Activated CD4-positive, alpha-beta T cell treated with anti-CD3 and anti-CD28 coated beads for 4 hours (primary cell): ENCODE measurements around the gene NTN4.
"Not testable (repeated sequence)": the region's sequence is repeated elsewhere in the genome, so short reads cannot be mapped to it uniquely, and the experiment has no call there.

Experiments used
- DNase-seq, 2 donors: peaks; one replicate each; pipeline ENCODE4 v3.0.0-alpha.2; 2020

Gene NTN4

DNA sequence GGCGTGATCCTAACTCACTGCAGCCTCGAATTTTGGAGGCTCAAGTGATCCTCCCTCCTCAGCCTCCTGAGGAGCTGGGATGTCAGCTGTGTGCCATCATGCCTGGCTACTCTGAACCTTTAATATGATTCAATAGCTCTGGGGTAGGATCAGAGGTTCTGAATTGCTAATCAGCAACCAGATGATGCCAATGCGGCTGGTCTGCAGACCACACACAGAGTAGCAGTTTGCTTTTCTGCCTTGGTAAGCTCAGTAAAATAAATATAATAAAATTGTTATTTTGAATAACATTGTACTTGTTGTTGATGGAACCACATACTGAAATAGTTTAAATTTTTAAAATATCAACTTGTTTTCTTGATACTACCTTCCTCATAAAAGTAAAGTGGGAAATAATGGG, 86.6 kb downstream of the NTN4 start:
- no peak for DNase-seq

DNA sequence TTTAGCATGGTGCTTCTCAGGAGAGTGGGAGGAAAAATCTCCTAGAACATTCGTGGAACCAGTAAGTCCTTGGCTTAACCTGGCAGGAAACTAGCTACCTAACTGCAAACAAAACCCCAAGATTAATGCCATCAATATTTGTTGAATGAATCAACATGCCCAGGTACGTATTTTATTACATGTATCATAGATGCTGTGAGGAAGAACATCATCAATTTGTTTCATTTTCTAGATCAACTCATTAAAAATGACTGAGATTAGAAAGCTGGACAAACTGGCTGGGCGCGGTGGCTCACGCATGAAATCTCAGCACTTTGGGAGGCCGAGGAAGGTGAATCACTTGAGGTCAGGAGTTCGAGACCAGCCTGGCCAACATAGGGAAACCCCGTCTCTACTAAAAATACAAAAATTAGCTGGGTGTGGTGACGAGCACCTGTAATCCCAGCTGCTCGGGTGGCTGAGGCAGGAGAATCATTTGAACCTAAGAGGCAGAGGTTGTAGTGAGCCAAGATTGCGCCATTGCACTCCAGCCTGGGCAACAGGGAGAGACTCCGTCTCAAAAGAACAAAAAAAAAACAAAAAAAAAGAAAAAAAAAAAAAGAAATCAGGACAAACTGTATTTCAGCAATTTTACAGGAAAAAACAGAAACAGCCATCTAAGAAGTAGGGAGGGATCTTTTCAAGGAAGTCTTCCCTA, 88.7 kb downstream of the NTN4 start:
- DNase-seq: no peak

DNA sequence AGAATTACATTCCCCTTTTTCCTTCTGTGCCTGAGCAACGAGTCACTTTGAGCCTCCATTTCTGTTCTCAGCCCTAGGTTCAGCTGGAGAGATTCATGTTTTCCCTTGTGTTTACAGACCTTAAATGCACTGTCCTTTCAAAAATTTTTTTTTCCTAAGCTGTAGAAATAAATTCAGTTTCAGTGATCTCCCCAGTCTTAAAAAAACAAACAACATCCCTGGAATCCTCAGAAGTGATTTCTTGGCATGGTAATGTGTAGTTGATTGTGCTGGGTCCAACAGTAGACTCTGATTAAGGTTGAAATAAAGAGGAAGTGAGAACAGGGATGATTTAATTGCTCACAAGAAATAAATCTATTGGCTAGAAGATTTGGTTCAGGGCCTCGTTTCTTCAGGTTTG, 89.3 kb downstream of the NTN4 start:
- no peak for DNase-seq

DNA sequence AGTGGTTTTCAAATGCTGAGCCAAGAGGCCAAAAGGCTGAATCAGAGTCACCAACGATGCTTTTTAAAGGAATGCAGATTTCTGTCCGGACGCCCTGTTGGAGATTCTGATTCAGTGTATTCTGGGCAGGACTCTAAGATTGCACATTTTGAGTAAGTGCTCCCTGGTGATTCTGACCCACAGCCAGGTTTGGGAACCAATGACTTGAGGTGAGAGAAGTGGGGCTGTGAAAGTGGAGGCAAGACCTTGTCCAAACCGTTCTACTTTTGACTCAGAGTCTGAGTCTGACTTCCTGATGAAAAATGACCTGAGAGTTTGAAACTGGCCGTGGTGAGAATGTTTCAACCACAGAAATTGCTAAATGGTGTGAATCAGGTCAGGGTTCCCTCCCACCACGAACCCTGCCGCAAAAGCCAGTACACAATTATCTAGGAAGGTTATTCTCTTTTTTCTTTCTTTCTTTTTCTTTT, 90.2 kb downstream of the NTN4 start:
- DNase-seq: no peak

DNA sequence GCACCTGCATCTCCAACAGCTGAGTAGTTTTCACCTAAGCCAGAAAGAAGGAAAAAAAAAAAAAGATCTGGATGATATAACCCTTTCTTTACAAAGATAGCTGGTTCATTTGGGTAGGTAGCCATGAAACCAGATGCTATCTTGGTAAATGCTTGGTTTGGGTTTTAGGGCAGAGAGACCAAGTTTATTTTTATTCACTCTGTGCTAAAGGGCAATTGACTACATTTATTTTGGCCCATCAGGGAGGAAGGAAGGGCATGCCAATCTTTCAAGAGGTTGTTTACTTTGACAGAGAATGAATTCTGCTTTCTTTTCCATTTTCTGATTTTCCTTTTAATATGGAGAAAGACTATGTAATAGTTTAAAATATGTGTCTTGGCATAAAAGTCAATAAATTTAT, 91.0 kb downstream of the NTN4 start:
- no peak for DNase-seq

DNA sequence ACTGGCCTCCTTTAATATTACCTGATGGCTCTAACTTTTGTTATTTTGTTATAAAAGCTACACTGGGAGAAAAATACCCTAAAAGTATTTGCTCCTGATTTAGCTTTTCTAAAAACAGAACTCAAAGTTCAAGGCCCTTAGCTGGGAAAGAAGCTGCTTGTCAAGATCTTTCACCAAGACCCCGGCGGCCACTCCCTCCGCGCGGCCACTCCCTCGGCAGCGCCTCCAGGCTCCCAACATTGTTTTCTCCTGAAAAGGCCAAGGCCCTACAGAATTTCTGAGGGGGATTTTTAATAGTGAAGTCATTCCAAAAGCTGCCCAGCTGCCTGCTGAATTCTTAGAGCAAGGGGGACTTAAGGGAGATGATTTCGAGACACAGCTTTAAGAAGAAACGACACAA, 96.4 kb downstream of the NTN4 start:
- no peak for DNase-seq

DNA sequence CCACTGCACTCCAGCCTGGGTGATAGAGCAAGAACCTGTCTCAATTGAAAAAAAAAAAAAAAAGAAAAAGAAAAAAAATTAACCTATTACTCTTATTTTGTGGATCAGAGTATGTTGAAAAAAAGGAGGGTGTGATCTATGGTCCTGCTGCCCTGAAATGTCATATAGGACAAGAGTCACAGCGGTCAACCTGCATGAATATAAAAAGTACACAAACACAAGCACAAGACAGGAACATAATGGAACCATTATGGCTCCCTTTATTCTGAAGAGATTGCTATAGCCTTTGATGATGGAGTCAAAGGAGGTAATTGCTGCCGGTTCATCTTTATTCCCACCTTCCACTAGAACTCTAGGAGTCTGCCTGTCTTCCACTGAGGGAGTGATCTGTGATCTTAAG, 96.9 kb downstream of the NTN4 start:
- DNase-seq: no peak

DNA sequence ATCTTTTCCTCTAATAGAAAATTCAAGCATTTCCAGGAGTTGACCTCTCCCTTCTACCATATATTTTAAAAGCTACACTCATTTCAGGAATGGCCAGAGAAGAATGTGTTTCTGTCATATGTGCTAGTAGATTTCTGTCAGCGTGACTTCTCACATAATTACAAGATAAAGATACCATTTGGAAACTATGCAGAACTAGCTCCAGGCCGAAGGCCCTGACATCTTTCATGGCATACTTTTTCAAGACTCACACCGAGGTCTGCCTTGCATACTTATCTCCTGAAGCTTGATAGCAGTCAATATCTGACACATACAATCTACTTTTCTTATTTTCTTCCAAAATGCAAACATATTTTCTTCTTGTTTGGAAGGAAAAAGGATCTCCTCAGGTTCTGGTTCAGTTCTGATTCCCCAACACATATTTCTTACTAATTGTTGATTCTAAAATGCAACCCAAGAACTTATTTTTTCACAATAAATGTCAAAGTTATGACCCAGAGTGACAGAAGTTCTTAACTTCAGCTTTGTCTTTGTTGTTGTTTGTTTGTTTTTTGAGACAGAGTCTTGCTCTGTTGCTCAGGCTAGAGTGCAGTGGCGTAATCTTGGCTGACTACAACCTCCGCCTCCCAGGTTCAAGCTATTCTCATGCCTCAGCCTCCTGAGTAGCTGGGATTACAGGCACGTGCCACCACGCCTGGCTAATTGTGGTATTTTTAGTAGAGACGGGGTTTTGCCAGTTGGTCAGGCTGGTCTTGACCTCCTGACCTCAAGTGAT, 99.5 kb downstream of the NTN4 start:
- DNase-seq: no peak

DNA sequence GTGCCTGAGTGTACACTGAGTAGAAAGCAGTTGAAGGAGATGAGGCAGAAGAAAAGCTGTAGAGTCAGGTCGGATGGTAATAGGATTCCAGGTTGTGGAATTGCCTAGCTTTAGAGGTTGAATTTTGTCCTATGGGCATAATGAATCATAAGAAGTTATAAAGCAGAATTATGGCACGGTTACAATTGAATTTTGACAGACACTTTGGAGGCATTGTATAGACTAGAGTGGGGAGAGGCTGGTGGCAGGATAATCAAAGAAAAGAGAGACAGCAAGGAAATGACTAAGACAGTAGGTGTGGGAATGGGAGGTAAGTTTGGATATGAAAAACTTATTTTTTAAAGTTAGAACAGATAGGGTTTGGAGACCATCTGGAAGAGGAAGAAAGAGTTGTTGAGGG, 102.6 kb downstream of the NTN4 start:
- no peak for DNase-seq

DNA sequence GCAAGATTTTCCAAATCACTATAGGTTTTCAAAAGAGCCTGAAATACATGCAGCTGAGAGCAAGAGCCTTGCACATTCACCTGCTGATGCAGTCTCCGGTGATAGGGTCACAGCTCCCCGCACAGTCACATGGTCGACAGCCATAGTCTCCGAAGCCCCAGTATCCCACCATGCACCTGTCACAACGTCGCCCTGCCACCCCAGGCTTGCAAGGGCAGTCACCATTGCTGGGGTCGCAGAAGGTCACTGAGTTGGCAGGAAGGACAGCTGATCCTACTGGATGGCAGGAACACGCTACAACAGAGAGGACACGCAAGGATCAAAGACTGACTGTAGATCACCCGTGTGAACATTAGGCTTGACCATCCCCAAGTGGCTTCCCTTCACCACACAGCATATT, 107.1 kb downstream of the NTN4 start:
- no peak for DNase-seq

DNA sequence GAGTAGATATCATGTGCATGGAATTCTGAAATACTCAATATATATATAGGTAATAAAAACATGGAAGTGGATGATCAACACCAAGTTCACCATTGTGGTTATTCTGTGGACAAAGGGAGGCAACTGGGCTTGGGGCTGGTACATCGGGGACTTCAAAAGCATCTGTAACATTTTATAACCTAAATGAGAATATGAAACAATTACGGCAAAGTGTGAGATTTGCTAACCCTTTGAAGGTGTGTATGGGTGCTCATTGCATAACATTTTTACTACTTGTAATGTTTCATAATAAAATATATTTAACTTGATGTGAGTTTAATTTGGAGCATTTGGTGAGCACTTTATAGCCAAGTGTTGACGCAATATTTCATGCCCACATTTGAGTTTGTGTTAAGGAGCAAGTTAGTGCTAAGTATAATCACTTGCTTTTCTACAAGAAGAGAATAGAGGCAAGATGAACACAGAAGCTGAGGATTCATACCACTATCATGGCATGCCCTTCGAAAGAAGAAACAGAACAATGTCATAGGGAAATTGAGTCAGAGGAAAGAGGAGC, 109.3 kb downstream of the NTN4 start:
- DNase-seq: no peak

DNA sequence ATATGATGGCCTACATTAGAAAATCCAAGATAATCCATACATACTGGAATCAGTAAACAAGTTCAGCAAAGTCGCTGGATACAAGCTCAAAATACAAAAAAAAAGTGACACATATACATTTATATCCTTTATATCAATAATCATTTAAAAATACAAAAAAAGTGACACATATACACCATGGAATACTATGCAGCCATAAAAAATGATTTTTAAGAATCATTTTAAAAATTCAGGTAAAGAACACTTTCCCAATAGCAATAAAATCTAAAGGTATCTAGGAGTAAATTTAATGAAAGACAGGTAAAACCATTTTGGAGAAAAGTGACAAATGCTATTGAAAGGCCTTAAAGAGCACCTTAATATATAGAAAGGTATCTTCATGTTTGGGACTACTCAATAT, 111.9 kb downstream of the NTN4 start:
- DNase-seq: no peak

DNA sequence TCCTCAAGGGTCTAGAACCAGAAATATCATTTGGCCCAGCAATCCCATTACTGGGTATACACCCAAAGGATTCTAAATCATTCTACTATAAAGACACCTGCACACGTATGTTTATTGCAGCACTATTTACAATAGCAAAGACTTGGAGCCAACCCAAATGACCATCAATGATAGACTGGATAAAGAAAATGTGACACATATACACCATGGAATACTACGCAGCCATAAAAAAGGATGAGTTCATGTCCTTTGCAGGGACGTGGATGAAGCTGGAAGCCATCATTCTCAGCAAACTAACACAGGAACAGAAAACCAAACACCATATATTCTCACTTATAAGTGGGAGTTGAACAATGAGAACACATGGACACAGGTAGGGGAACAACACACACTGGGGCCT, 112.8 kb downstream of the NTN4 start:
- DNase-seq: not testable (repeated sequence)

DNA sequence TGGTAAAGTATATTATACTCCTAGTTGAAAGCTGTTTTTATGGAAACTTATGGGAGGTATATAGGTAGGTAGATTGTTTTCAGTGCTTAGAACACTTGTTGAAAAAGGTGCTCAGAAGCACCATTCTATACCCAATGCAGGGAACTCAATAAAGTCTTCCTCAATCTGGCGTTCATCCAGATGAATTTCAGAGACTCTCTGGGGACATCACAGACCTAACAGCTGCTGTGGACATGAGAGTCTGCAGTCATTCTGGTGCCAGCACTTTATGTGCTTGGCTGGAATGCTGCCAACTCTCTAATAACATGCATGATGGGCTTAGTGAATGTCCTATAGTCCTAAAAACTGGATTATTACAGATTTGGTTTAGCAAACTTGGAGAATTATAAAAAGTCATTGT, 115.9 kb downstream of the NTN4 start:
- no peak for DNase-seq

DNA sequence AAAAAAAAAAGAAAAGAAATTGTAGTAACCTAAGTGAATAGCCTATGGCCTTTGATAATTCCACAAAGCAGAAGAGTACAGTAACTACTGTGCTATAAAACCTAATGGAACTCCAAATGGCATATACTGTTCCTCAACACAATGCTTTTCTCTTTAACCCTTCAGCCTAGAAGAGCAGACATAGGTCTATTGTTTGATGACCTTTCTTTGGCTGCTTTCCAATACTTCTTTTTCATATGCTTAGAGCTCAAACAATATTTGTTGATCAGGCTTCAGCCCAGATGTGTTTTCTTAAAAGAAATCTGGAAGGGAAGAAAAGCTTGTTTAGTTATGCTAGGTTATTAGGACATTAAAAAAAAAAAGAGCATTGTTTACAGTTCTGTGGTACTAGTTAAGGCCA, 116.4 kb downstream of the NTN4 start:
- no peak for DNase-seq

DNA sequence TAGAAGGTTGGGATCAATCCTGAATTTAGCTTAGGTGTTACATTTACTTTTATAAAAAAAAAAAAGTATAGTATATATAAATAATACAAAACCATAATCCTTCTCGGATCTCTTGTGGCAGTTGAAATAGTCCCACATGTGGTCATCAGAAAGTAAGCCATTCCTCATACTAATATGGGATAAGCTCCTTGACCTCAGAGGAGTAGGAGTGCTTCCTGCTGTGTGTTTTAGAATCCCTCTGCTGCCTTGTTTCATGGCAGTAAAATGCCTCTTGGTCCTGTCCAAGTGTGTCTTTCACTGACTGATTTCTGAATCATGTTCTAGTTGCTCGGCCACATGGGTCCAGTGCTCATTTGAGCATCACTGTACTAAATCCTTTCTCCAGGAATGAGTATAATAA, 117.0 kb downstream of the NTN4 start:
- no peak for DNase-seq

DNA sequence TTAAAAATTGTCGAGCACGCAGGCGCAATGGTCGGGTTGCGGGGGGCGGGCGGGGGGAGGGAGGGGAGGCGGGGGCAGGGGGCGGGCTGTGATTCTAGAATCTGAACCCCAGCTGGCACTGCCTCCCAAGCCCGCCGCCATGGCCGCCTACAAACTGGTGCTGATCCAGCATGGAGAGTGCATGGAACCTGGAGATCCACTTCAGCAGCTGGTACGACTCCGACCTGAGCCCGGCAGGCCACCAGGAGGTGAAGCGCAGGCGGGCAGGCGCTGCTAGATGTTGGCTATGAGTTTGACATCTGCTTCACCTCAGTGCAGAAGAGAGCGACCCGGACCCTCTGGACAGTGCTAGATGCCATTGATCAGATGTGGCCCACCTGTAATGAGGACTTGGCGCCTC, 118.4 kb downstream of the NTN4 start:
- DNase-seq: no peak

DNA sequence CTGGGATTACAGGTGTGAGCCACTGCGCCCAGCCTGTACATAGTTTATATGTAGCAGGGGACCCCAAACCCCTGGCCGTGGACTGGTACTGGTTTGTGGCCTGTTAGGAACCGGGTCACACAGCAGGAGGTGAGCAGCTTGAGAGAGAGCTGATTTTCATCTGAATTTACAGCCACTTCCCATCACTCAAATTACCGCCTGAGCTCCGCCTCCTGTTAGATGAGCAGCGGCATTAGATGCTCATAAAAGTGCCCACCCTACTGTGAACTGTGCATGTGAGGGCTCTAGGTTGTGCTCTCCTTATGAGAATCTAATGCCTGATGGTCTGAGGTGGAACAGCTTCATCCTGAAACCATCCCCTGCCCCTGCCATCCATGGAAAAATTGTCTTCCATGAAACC, 119.3 kb downstream of the NTN4 start:
- no peak for DNase-seq

DNA sequence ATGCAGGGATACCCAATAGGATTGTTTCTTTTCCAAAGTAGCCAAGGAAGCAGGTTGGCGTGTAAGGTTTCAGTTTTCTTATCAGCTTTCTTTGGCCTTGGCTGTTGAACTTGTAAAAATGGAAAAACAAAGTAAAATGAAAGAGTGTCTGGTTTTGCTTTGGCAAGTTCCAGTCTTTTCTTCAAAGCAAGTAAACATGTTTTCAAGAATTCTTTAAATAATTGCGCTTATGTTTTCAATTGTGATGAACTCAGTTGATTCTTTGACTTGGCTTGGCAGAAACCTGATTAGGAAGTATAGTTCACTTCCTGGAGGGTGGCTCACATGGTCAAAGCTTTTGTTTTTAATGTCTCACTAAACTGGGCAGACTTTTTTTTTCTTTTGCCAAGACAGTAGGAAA, 127.0 kb downstream of the NTN4 start:
- no peak for DNase-seq

DNA sequence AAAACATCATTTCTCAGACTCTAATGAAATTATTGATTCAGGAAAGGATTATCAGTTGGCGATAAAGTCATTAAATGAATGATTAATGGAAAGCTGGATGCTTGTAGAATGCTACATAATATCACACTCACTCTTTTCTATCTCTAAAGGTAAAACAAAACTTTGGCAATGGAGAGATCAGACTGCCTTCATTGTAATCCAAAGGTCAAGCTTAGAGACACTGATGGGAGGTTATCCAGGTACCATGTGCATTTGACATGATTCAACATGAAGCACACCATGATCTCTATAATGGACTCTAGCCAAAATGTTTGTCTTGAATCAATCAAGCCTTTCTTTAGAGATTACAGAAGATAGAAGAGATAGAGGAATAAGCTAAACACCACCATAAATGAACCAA, 129.2 kb downstream of the NTN4 start:
- no peak for DNase-seq

DNA sequence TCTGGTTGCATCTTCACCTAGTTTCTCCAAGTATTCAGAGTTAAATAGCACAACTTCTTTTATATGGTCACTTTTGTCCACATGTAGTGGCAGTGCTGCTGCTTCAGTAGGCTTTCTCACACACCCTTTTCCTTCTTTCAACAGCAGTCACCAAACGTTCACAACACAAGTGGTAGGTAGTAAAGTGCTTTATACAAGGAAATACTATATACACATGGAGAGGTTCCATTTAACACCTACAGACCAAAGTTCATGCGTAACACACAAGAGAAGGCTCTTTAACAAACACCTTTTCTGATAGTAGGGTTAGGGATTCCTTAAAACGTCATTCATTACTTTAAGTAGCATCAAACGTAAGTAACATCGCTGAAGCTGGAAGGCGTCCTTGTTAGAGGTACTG, 132.2 kb downstream of the NTN4 start:
- no peak for DNase-seq

DNA sequence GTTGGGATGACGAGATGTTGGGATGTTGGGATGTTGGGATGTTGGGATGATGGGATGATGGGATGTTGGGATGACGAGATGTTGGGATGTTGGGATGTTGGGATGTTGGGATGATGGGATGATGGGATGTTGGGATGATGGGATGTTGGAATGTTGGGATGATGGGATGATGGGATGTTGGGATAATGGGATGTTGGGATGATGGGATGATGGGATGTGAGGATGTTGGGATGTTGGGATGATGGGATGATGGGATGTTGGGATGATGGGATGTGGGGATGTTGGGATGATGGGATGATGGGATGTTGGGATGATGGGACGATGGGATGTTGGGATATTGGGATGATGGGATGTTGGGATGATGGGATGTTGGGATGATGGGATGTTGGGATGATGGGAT, 135.9 kb downstream of the NTN4 start:
- not testable (repeated sequence) for DNase-seq

DNA sequence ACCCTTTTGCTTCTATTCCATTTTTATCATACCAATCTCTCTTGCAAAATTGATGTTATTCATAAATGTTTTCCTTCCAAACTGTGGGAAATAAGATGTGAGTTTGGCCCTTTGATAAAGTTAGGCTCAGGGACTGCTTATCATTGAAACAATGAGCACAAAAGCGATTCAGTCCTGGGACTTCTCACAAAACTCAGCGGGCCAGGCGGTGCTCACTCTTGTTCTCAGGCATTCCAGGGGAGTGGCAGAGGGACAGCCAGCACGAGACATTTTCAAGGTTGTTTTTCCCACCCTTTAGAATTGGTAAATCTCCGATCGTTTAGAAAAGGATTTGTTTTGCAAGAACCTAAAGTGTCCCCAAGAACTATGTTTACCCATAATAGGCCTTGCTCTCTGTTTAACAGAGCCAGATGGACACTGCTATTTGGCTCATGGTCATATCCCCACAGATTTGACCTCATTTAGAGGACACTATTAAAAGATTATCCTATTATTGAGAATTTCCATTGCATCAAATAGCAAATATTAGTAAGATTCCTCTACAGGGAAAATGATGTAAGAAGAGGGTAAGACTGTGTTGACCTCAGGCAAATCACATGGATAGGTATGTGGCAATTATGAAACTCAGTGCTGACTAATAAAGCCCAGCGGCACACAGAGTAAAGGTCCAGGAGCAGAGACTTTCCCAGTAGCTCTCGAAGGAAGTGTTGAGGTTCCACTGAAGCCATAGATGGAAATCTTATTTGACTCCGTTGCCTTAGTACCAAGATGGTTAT, 136.6 kb downstream of the NTN4 start:
- no peak for DNase-seq

DNA sequence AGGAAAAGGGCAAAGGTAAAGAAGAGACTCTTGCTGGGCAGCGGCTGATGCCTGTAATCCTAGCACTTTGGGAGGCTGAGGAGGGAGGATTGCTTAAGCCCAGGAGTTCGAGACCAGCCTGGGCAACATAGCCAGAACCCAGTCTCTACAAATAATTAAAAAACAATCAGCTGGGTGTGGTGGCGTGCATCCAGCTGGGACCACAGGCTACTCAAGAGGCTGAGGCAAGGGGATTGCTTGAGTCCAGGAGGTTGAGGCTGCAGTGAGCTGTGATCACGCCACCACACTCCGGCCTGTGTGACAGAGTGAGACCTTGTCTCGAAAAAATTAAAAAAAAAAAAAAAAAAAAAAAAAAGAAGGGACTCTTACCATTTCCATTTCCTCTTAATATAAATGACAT, 138.9 kb downstream of the NTN4 start:
- DNase-seq: no peak
